GM12878 (cell line): Measurements from ENCODE around the gene NOS1AP. TPM values are rescaled to one million over a fixed set of nuclear protein-coding genes. Genes with fewer than 3 reads are reported as not detected.

ENCODE experiments used
- ATAC-seq: fragments of 200-7000 bp; cut with Tn5 transposase; 3 replicates; pipeline ENCODE4 v1.9.1; 2020; ENCODE audit warnings: mild to moderate bottlenecking, moderate library complexity
- BruUV-seq: library from RNA; stranded (reverse); fragments of 400-500 nt; replicated peaks from 2 replicates; lab custom pipeline; 2021; lab: Mats Ljungman, UMichigan
- CTCF ChIA-PET: fragments of 300-600 bp; sonication (Branson Sonifier 250); formaldehyde crosslinking; extraction: SDS; loops from one replicate; lab custom pipeline; 2021; ENCODE audit warnings: inconsistent platforms; lab: Yijun Ruan, JAX
- POLR2A ChIA-PET: fragments of 350-600 bp; formaldehyde crosslinking; extraction: SDS; loops from one replicate; lab custom pipeline; 2021; ENCODE audit warnings: inconsistent platforms; lab: Charles Lee
- RAD21 ChIA-PET: fragments of 300-600 bp; sonication (Branson Sonifier 250); formaldehyde crosslinking; loops from one replicate; lab custom pipeline; 2023; ENCODE audit warnings: antibody characterized with exemption; ENCODE audit not compliant: unreplicated experiment; lab: Charles Lee
- SMC1A ChIA-PET: fragments of 300-600 bp; sonication (Branson Sonifier 250); formaldehyde crosslinking; loops from one replicate; lab custom pipeline; 2023; ENCODE audit not compliant: unreplicated experiment, uncharacterized antibody; lab: Charles Lee
- DNase-seq: peaks from one replicate; pipeline ENCODE4 v3.0.0-alpha.2; 2011; ENCODE audit warnings: low read depth, low spot score
- FAIRE-seq: peaks from 3 replicates; lab custom pipeline; 2011; peaks lifted over from hg19 to GRCh38; lab: Jason Lieb, UNC
- H2AFZ ChIP-seq: 2 replicates; pipeline ENCODE4 v1.6.0; 2011; ENCODE audit warnings: low read depth, low read length, control low read depth; ENCODE audit not compliant: control insufficient read depth
- H3K27ac ChIP-seq: 2 replicates; pipeline ENCODE4 v1.5.1; 2011; ENCODE audit warnings: control low read depth; ENCODE audit not compliant: control insufficient read depth, insufficient read depth
- H3K27me3 ChIP-seq, 2 experiments: replicated peaks in 1 of 2; 2 replicates each; pipeline versions ENCODE4 v1.6.0 to v1.6.1; 2011; ENCODE audit warnings: low read length in 1 of 2; ENCODE audit not compliant: control insufficient read depth in 2 of 2, insufficient read depth in 2 of 2
- H3K36me3 ChIP-seq, 2 experiments: 2 replicates each; pipeline ENCODE4 v1.5.1; 2011; ENCODE audit warnings: low read length in 1 of 2; ENCODE audit not compliant: control insufficient read depth in 2 of 2, insufficient read depth in 2 of 2
- H3K4me1 ChIP-seq: 2 replicates; pipeline ENCODE4 v1.6.1; 2011; ENCODE audit warnings: mild to moderate bottlenecking, low read length, moderate library complexity, mixed read lengths; ENCODE audit not compliant: control insufficient read depth, insufficient read depth
- H3K4me2 ChIP-seq: 2 replicates; pipeline ENCODE4 v1.6.0; 2011; ENCODE audit warnings: control low read depth; ENCODE audit not compliant: control insufficient read depth, insufficient read depth
- H3K4me3 ChIP-seq: fragments of 200-600 bp; sonication (generic); 2 replicates; pipeline ENCODE4 v1.5.1; 2016
- H3K79me2 ChIP-seq: 2 replicates; pipeline ENCODE4 v1.6.0; 2011; ENCODE audit warnings: low read length; ENCODE audit not compliant: control insufficient read depth, insufficient read depth
- H3K9ac ChIP-seq: 2 replicates; pipeline ENCODE4 v1.8.0; 2011; ENCODE audit warnings: low read length, control low read depth, mixed read lengths; ENCODE audit not compliant: control insufficient read depth, insufficient read depth
- H3K9me3 ChIP-seq: replicated peaks from 3 replicates; pipeline ENCODE4 v1.5.1; 2011; ENCODE audit warnings: mild to moderate bottlenecking, low read length; ENCODE audit not compliant: control insufficient read depth, insufficient read depth
- H4K20me1 ChIP-seq: 2 replicates; pipeline ENCODE4 v1.6.0; 2011; ENCODE audit not compliant: control insufficient read depth, insufficient read depth
- CBX3 ChIP-seq: fragments of 200-600 bp; sonication (generic); IDR thresholded peaks from 2 replicates; pipeline ENCODE4 v1.6.1; 2016; ENCODE audit warnings: low read depth, borderline replicate concordance
- CBX5 ChIP-seq: sonication (generic); IDR thresholded peaks from 2 replicates; pipeline ENCODE4 v1.6.1; 2016; ENCODE audit warnings: low read depth, moderate library complexity, mild to moderate bottlenecking, inconsistent platforms
- CHD2 ChIP-seq: IDR thresholded peaks from 2 replicates; pipeline ENCODE4 v1.6.1; 2011; ENCODE audit warnings: low read depth, low read length, improper control_type of control experiment, borderline replicate concordance
- ETV6 ChIP-seq, 2 experiments: fragments of 450-650 bp in 1 of 2; IDR thresholded peaks in 1 of 2; conservative IDR thresholded peaks in 1 of 2; 2 replicates each; pipeline ENCODE4 v1.6.1; 2014; ENCODE audit warnings: antibody characterized with exemption in 1 of 2, borderline replicate concordance in 1 of 2, low read depth in 1 of 2, mild to moderate bottlenecking in 1 of 2, moderate library complexity in 1 of 2
- JUNB ChIP-seq: IDR thresholded peaks from 2 replicates; pipeline ENCODE4 v1.6.1; 2016; ENCODE audit warnings: antibody characterized with exemption, mild to moderate bottlenecking
- KDM1A ChIP-seq: fragments of 200-600 bp; sonication (generic); IDR thresholded peaks from 2 replicates; pipeline ENCODE4 v1.6.1; 2016; ENCODE audit warnings: borderline replicate concordance
- MTA2 ChIP-seq: fragments of 450-650 bp; IDR thresholded peaks from 2 replicates; pipeline ENCODE4 v1.6.1; 2016; ENCODE audit warnings: low read depth, mild to moderate bottlenecking, moderate library complexity
- NFYB ChIP-seq: IDR thresholded peaks from 2 replicates; pipeline ENCODE4 v1.6.1; 2011; ENCODE audit warnings: low read depth, mild to moderate bottlenecking, low read length, improper control_type of control experiment, moderate library complexity; ENCODE audit not compliant: insufficient read depth
- PML ChIP-seq: IDR thresholded peaks from 2 replicates; pipeline ENCODE4 v1.6.1; 2012; ENCODE audit warnings: low read length, inconsistent platforms
- SMAD5 ChIP-seq: IDR thresholded peaks from 2 replicates; pipeline ENCODE4 v1.6.1; 2016; ENCODE audit warnings: antibody characterized with exemption, low read depth
- SUZ12 ChIP-seq: fragments of 200-600 bp; sonication (generic); IDR thresholded peaks from one replicate; pipeline ENCODE4 v1.6.1; 2018; ENCODE audit warnings: antibody characterized with exemption, mild to moderate bottlenecking; ENCODE audit not compliant: unreplicated experiment
- ZBTB33 ChIP-seq: fragments of 450-650 bp; IDR thresholded peaks from 2 replicates; pipeline ENCODE4 v1.6.1; 2017; ENCODE audit warnings: mild to moderate bottlenecking
- ZBTB4 ChIP-seq: fragments of 450-650 bp; formaldehyde crosslinking; IDR thresholded peaks from 2 replicates; pipeline ENCODE4 v1.4.0; 2022; ENCODE audit warnings: mild to moderate bottlenecking, moderate library complexity
- ZNF384 ChIP-seq: IDR thresholded peaks from 2 replicates; pipeline ENCODE4 v1.6.1; 2012; ENCODE audit warnings: low read depth, mild to moderate bottlenecking, low read length, improper control_type of control experiment, borderline replicate concordance
- WGBS: methylation state at CpG from one replicate; pipeline ENCODE4 v1.1.6; 2016; ENCODE audit warnings: low lambda C conversion rate; ENCODE audit not compliant: insufficient replicate concordance, insufficient coverage; ENCODE audit errors: missing lambda C conversion rate; 5-methylcytosine and 5-hydroxymethylcytosine counted together
- in situ Hi-C: fragments of 300-500 bp; cut with MboI; formaldehyde crosslinking; loops from 9 replicates; pipeline ENCODE4 v1.14.3; 2018; ENCODE audit warnings: mixed read lengths
- intact Hi-C: fragments of 100-400 bp; cut with micrococcal nuclease; formaldehyde crosslinking; loops from one replicate; pipeline ENCODE4 v1.14.2; 2022; ENCODE audit not compliant: unreplicated experiment
- polyA plus RNA-seq, 11 experiments: library from polyadenylated mRNA; depleted of rRNA in 4 of 11; unstranded in 6 of 11; stranded (reverse) in 5 of 11; fragments of >200 nt; fragmentation: Nextera tagmentation in 4 of 11; fragmentation: Illumina TruSeq in 1 of 11; extraction: Ambion mirVana in 4 of 11; extraction: Trizol in 1 of 11; gene quantifications; 1 replicate in 1 of 11; 2 replicates in 10 of 11; pipeline versions ENCODE4 v1.2.1 to v1.2.3, GENCODE V29; 2011 to 2016; ENCODE audit warnings: inconsistent platforms in 2 of 11, missing spikeins in 2 of 11, low read depth in 1 of 11
- total RNA-seq, 4 experiments: library from RNA; depleted of rRNA in 3 of 4; stranded (reverse); fragments of >200 nt in 3 of 4; fragmentation: Illumina TruSeq in 1 of 4; extraction: Trizol in 1 of 4; gene quantifications; 2 replicates each; pipeline versions ENCODE4 v1.2.1 to v1.2.3, GENCODE V29; 2013 to 2021
- TF ChIP-seq, protein P1 (sequence below): fragments of 450-650 bp; IDR thresholded peaks from 2 replicates; pipeline ENCODE4 v1.6.1; 2017; ENCODE audit warnings: antibody characterized with exemption, mild to moderate bottlenecking, moderate library complexity

NOS1AP gene
- total and polyA plus RNA-seq, 10 of the 15 experiments (the other 5 are each of a cell fraction or from before 2014, with no cell fraction given), result 0.03 to 0.15 TPM; not detected in 8

GRCh38 chr1:162091681-162092524 lies 22.4 kb downstream of the NOS1AP start:
- Histone ChIP-seq H3K27ac (no peak overlapping the region), H3K9me3 (no peaks in the 10 kb centered on the region), H4K20me1 (no peaks in the 10 kb centered on the region), H3K9ac (no peak overlapping the region), H3K79me2 (no peaks in the 10 kb centered on the region), H3K4me3 (no peak overlapping the region), H3K27me3 (peaks cover 0 to 2% of the 10 kb centered on the region in 2 experiments; a peak in 1 of 4 replicates), H2AFZ (no peak overlapping the region), H3K36me3 (no peaks in the 10 kb centered on the region), H3K4me1 (no peaks in the 10 kb centered on the region), H3K4me2 (no peak overlapping the region)
- RAD21 ChIA-PET, result no interaction called here
- intact Hi-C loops (no loop called here), in situ Hi-C loops (no loop called here)
- CTCF ChIA-PET, result no interaction called here
- FAIRE-seq (no peak), ATAC-seq (no peak), DNase-seq (no peak)
- no TSS peak for BruUV-seq
- TF ChIP-seq ZBTB33 (no peak), PML (no peak), SUZ12 (no peak), CBX3 (no peak), JUNB (no peak), SMAD5 (no peak), ZNF384 (no peak), CBX5 (no peak), MTA2 (no peak), CHD2 (no peak), ETV6 (conservative IDR thresholded peaks at IDR 0.05 in 1 of 2, IDR thresholded peaks at IDR 0.05 in 1 of 2; ENCODE audit: borderline replicate concordance in 1 of 2, low read depth in 1 of 2) (no peak), KDM1A (no peak), ZBTB4 (CRISPR knock-in tag) (no peak), NFYB (no peak)
- TF ChIP-seq, protein P1, sequence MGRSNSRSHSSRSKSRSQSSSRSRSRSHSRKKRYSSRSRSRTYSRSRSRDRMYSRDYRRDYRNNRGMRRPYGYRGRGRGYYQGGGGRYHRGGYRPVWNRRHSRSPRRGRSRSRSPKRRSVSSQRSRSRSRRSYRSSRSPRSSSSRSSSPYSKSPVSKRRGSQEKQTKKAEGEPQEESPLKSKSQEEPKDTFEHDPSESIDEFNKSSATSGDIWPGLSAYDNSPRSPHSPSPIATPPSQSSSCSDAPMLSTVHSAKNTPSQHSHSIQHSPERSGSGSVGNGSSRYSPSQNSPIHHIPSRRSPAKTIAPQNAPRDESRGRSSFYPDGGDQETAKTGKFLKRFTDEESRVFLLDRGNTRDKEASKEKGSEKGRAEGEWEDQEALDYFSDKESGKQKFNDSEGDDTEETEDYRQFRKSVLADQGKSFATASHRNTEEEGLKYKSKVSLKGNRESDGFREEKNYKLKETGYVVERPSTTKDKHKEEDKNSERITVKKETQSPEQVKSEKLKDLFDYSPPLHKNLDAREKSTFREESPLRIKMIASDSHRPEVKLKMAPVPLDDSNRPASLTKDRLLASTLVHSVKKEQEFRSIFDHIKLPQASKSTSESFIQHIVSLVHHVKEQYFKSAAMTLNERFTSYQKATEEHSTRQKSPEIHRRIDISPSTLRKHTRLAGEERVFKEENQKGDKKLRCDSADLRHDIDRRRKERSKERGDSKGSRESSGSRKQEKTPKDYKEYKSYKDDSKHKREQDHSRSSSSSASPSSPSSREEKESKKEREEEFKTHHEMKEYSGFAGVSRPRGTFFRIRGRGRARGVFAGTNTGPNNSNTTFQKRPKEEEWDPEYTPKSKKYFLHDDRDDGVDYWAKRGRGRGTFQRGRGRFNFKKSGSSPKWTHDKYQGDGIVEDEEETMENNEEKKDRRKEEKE, result no peak
- POLR2A ChIA-PET, result no interaction called here
- SMC1A ChIA-PET, result no interaction called here
- WGBS, result 0% methylated on average over 4 of the region's 4 CpGs
